Measurements from ENCODE around the gene CERS6.

Gene CERS6

GRCh38 chr2:168703926-168704325, 247.9 kb downstream of the CERS6 start:
- DNase-seq (ENCODE audit: low spot score), result no peak

- DNase-seq (ENCODE audit: low spot score), result peak; percentile 38
Measured at GRCh38 chr2:168705534-168706470, 249.7 kb downstream of the CERS6 start.

DNA sequence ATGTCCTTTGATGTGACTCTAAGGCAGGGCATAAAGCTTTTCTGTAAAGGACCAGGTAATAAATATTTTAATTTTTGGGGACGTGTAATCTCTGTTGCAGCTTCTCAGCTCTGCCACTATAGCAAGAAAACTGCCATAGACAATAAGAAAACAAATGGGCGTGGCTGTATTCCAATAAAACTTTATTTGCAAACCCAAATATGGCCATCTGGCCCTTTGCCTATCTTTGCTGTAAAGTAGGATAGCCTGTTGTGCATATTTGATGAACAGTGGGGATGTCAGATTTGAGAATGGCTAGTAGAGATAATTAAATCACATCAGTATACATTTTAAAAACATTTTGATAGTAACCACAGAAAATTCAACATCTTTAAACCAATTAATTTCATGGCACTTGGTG, 250.7 kb downstream of the CERS6 start:
- DNase-seq (ENCODE audit: low spot score), result no peak

GRCh38 chr2:168708080-168708479, 252.0 kb downstream of the CERS6 start:
- no peak for DNase-seq (ENCODE audit: low spot score)

GRCh38 chr2:168710754-168711467, 254.8 kb downstream of the CERS6 start:
- no peak for DNase-seq (ENCODE audit: low spot score)

GRCh38 chr2:168712053-168712452, 256.0 kb downstream of the CERS6 start:
- peak; percentile 66 for DNase-seq (ENCODE audit: low spot score)

DNA sequence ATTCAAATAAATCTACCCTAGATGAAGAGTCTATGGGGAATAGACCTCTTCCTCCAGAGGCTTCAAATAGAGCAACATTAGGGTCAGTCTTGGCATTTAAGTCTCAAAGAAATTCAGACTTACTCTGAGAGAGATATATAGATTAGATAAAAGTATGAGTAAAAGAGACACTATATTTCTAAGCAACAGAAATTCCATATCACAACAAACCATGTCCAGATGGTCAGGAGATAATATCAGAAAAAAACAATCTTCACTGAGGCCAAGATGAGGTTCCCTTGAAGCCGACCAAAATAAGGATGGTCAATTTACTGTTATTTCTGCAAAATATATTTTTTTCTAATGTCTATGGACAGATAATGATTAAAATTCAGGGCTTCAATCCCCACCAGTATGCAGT, 257.3 kb downstream of the CERS6 start:
- DNase-seq (ENCODE audit: low spot score), result no peak

DNA sequence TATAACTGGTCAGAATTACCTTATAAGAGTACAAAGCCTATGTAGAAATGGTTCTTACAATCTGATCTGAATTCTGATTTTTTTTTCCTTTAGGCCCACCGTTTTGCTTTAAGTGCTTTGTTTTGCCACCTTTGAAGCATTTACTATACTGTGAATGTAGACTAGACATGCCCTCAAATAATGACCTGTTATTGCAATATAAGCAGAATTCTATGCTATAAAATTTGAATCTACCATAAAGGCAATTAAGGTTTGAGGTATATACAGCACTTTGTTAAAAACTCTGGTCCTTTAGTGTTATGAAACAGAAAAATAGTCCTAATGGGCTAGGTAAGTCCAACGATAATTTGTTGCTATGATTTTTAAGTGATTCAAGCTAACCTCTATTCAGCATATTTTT, 259.8 kb downstream of the CERS6 start:
- no peak for DNase-seq (ENCODE audit: low spot score)

GRCh38 chr2:168716839-168717238, 260.8 kb downstream of the CERS6 start:
- no peak for DNase-seq (ENCODE audit: low spot score)

DNA sequence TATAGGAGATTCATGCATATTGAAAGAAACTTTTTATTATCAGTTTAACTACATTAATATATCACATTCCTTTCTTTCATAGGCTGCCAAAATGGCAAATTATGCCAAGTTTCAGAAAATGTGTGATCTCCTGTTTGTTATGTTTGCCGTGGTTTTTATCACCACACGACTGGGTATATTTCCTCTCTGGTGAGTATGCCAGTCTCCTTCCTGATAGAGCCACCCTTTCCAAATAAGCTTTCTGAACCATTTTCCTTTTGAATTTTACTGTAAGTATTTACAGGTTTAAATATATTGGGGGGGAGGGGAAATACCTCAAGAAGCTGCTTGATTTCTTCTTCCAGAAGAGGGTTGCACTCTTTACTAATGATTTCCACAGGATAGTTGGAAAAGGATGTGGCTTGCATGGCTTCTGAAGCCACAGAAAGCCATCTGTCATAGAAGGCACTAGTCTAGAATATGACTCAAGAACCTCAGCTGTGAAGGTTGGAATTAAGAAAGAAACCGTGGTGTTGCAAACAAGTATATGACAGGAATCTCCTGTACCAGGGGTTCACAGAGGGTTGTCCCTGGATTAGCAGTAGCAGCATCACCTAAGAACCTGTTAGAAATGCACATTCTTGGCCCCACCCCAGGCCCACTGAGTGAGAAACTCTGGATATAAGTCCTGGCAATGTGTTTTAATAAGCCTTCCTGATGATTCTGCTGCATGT, 261.9 kb downstream of the CERS6 start:
- DNase-seq (ENCODE audit: low spot score), result no peak

DNA sequence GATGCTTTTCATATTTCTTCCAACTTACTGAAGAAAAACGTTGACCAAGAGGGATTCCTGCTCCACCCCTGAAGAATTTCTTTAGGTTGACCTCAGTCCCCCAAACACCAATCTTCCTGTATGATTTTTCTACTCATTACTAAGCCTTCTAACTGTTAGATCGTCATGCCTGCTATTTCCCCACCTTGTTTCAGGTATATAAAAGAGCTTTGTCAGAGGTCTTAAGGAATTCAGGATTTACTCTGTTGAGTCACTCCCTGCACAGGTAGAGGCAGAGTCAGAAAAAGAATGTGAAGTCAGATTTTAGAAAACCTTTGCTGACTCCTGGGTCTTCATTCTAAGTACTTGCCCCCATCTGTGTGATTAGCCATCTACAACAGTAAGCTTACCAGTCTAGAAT, 262.6 kb downstream of the CERS6 start:
- DNase-seq (ENCODE audit: low spot score), result no peak

GRCh38 chr2:168719446-168719845, 263.4 kb downstream of the CERS6 start:
- no peak for DNase-seq (ENCODE audit: low spot score)

- no peak for DNase-seq (ENCODE audit: low spot score)
Measured at GRCh38 chr2:168722592-168722991, 266.5 kb downstream of the CERS6 start.

GRCh38 chr2:168723275-168723899, 267.3 kb downstream of the CERS6 start:
- no peak for DNase-seq (ENCODE audit: low spot score)

DNA sequence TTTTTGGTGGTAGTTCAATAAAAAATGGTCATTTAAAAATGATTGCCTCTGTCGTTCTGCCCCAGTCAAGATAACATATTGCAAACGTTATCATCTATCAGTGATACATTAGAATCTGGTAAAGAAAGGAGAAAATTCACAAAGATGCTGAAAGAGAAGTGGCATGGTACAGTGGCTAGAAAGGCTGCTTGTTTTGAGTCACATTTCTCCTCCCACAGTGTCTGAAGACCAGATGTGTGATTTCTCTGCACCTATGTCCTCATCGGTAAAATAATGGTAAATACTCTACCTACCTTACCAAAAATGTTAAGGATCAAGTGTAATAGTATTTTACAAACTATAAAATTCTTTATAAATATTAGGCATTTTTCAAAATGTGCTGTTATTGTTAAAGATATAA, 270.3 kb downstream of the CERS6 start:
- no peak for DNase-seq (ENCODE audit: low spot score)

DNA sequence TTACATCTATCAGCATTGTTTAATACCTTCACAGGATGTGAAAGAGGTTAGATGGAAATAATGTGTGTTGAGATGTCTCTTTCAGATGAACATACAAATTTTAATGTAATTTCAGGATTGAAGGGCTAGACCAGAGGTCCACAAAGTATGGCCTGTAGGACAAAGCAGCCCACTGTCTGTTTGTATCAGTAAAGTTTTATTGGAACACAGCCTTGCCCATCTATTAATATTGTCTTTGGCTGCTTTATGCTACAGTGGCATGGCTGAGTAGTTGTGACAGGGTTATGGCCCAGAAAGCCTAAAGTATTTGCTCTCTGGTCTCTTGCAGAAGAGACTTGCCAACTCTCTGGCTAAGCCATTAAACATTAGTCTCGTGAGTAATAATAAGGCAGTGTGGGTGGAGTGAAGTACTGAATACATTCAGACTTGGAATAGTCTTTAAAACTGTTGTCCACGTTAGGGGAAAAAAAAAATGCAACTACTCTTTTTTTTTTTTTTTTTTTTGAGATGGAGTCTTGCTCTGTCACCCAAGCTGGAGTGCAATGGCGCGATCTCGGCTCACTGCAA, 271.9 kb downstream of the CERS6 start:
- no peak for DNase-seq (ENCODE audit: low spot score)

GRCh38 chr2:168729455-168729854, 273.4 kb downstream of the CERS6 start:
- DNase-seq (ENCODE audit: low spot score), result no peak

GRCh38 chr2:168730344-168730743, 274.3 kb downstream of the CERS6 start:
- DNase-seq (ENCODE audit: low spot score), result no peak

GRCh38 chr2:168731002-168731401, 274.9 kb downstream of the CERS6 start:
- DNase-seq (ENCODE audit: low spot score), result no peak

DNA sequence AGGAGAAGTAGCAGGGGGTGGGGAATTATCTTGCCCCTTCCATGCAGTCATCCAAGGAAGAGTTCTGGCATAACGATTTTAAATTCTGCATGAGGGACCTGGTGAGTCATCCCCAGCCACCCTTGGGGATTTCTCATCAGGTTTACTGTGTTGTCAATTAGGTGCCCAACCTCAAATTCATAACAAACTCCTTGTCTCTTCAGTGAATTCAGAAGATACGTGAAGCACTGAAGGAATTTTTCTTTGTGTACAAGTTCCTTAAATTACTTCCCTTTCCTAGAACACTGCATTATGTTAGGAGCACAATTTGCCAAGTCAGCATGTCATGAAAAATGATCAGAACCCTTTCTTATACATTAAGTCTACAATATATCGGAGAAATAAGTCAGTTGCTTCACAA, 275.5 kb downstream of the CERS6 start:
- no peak for DNase-seq (ENCODE audit: low spot score)

DNA sequence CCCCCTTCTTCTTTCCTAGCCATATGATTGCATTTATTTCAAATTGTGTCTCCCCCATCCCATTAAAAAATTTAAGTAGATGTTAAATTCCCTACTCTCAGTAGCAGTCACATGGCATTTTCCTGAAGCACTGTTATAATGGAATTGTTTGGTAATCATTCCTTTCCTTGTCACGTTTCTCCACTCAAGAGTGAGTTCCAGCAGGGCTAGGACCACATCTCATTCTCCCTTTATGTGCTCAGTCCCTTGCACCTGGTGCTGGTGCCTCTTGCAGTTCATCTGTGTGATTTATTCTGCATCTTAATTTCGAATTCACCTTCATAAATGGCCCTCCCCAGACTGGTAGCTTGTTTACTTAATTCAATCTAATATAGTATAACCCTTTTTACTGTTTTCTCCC, 276.0 kb downstream of the CERS6 start:
- no peak for DNase-seq (ENCODE audit: low spot score)

GRCh38 chr2:168732506-168732905, 276.4 kb downstream of the CERS6 start:
- DNase-seq (ENCODE audit: low spot score), result no peak
